ENCODE measurements around the gene NAV2. TPM values are rescaled to one million over a fixed set of nuclear protein-coding genes. Genes with fewer than 3 reads are reported as not detected.

NAV2 gene
- total and polyA plus RNA-seq, 11 donors, result 7.6 to 46.5 (median 20.2) TPM

- H3K27ac ChIP-seq, result no peak overlapping the region
- WGBS, 4 donors, result 84 to 100% (median 96%) methylated on average over 1 of the region's 1 CpG
- intact Hi-C loops (cut with DNase I), result no loop called here
- no peaks in the 10 kb centered on the region for H3K36me3 ChIP-seq
- ATAC-seq, result no peak
- no peak overlapping the region for H3K4me3 ChIP-seq
- no peak for DNase-seq
- TF ChIP-seq POLR2A (IDR thresholded peaks at IDR 0.05), result no peak
- no peak for TF ChIP-seq CTCF (IDR thresholded peaks at IDR 0.05)
- H3K4me1 ChIP-seq, result peaks cover 0 to 20% (median 13%) of the 10 kb centered on the region in 12 donors
- peaks cover 27 to 86% (median 65%) of the 10 kb centered on the region in 9 donors for H3K27me3 ChIP-seq
- no peaks in the 10 kb centered on the region for H3K9me3 ChIP-seq
These were observed 441.7 kb downstream of the NAV2 start for GRCh38 chr11:20154381-20154780.

GRCh38 chr11:20155683-20156279, 443.1 kb downstream of the NAV2 start:
- ATAC-seq (no peak), DNase-seq (no peak)
- intact Hi-C loops (cut with DNase I), result no loop called here
- 3 to 6% (median 6%) methylated on average over 14 to 19 of the region's 19 CpGs for WGBS, 4 donors
- Histone ChIP-seq H3K4me1 (peaks cover 0 to 20% (median 13%) of the 10 kb centered on the region in 12 donors), H3K4me3 (peak overlapping the region in 4 of 12 donors; percentile 11 to 41 (median 20)), H3K27ac (no peak overlapping the region), H3K27me3 (peaks cover 38 to 93% (median 75%) of the 10 kb centered on the region in 9 donors), H3K36me3 (no peaks in the 10 kb centered on the region), H3K9me3 (no peaks in the 10 kb centered on the region)
- TF ChIP-seq POLR2A (IDR thresholded peaks at IDR 0.05) (no peak), CTCF (IDR thresholded peaks at IDR 0.05) (no peak)

- DNase-seq (no peak), ATAC-seq (peak in 1 of 4 donors; percentile 21)
- TF ChIP-seq CTCF (IDR thresholded peaks at IDR 0.05) (no peak), POLR2A (IDR thresholded peaks at IDR 0.05) (no peak)
- Histone ChIP-seq H3K4me1 (peaks cover 0 to 21% (median 13%) of the 10 kb centered on the region in 12 donors), H3K27me3 (peaks cover 44 to 97% (median 81%) of the 10 kb centered on the region in 9 donors), H3K9me3 (no peaks in the 10 kb centered on the region), H3K36me3 (no peaks in the 10 kb centered on the region), H3K4me3 (peak overlapping the region in 9 of 12 donors; percentile 9 to 41 (median 15)), H3K27ac (no peak overlapping the region)
- intact Hi-C loops (cut with DNase I), result no loop called here
- 2 to 7% (median 3%) methylated on average over 12 to 51 of the region's 51 CpGs for WGBS, 4 donors
These were observed 443.7 kb downstream of the NAV2 start for GRCh38 chr11:20156280-20156875.

- no peak overlapping the region for H3K27ac ChIP-seq
- TF ChIP-seq CTCF (IDR thresholded peaks at IDR 0.05) (no peak), POLR2A (IDR thresholded peaks at IDR 0.05) (no peak)
- H3K9me3 ChIP-seq, result no peaks in the 10 kb centered on the region
- H3K27me3 ChIP-seq, result peaks cover 45 to 99% (median 87%) of the 10 kb centered on the region in 9 donors
- peaks cover 0 to 22% (median 13%) of the 10 kb centered on the region in 12 donors for H3K4me1 ChIP-seq
- H3K4me3 ChIP-seq, result peak overlapping the region in 8 of 12 donors; percentile 9 to 41 (median 15)
- H3K36me3 ChIP-seq, result no peaks in the 10 kb centered on the region
- ATAC-seq (no peak), DNase-seq (peak in 1 of 5 donors; percentile 61)
- WGBS, 4 donors, result 3% methylated on average over 30 to 45 of the region's 45 CpGs
- intact Hi-C loops (cut with DNase I), result no loop called here
These were observed 444.4 kb downstream of the NAV2 start for GRCh38 chr11:20156876-20157613.
